IMR-90 (cell line): ENCODE data around the gene TDRD12. TPM values are rescaled to one million over a fixed set of nuclear protein-coding genes. Genes with fewer than 3 reads are reported as not detected.
"Not testable (repeated sequence)": the region's sequence is repeated elsewhere in the genome, so short reads cannot be mapped to it uniquely, and the experiment has no call there.

Experiments used
- ATAC-seq: fragments of 200-7000 bp; cut with Tn5 transposase; 2 replicates; pipeline ENCODE4 v1.9.1; 2020; ENCODE audit warnings: low read depth, mild to moderate bottlenecking, moderate library complexity
- BruUV-seq: library from RNA; stranded (reverse); fragments of 400-500 nt; replicated peaks from 2 replicates; lab custom pipeline; 2021; lab: Mats Ljungman, UMichigan
- CTCF ChIA-PET: fragments of 300-600 bp; formaldehyde crosslinking; extraction: SDS; loops from one replicate; lab custom pipeline; 2021; ENCODE audit warnings: antibody characterized with exemption; lab: Yijun Ruan, JAX
- POLR2A ChIA-PET: fragments of 300-600 bp; sonication (Branson Sonifier 250); formaldehyde crosslinking; loops from one replicate; lab custom pipeline; 2022; ENCODE audit warnings: antibody characterized with exemption; ENCODE audit not compliant: unreplicated experiment; lab: Charles Lee
- DNase-seq: peaks from one replicate; pipeline ENCODE4 v3.0.0; 2013
- H2AFZ ChIP-seq: replicated peaks from 2 replicates; pipeline ENCODE3; 2013; ENCODE audit warnings: low read length, mild to moderate bottlenecking; ENCODE audit not compliant: poor library complexity
- H2AK5ac ChIP-seq: 2 replicates; pipeline ENCODE4 v1.6.1; 2013; ENCODE audit warnings: low read depth, low read length, inconsistent platforms
- H2AK9ac ChIP-seq: replicated peaks from 2 replicates; pipeline ENCODE3; 2013; ENCODE audit warnings: mild to moderate bottlenecking, low read depth, low read length, moderate library complexity; ENCODE audit not compliant: poor library complexity
- H2BK120ac ChIP-seq: 2 replicates; pipeline ENCODE4 v1.6.1; 2013; ENCODE audit warnings: low read depth, low read length, inconsistent platforms
- H2BK15ac ChIP-seq: 3 replicates; pipeline ENCODE4 v1.6.1; 2013; ENCODE audit warnings: low read depth, low read length, inconsistent platforms
- H2BK20ac ChIP-seq: 2 replicates; pipeline ENCODE4 v1.6.1; 2013; ENCODE audit warnings: low read depth, mild to moderate bottlenecking, inconsistent platforms, low read length, moderate library complexity
- H2BK5ac ChIP-seq: 2 replicates; pipeline ENCODE4 v1.6.1; 2013; ENCODE audit warnings: mild to moderate bottlenecking, low read depth, low read length, inconsistent platforms; ENCODE audit not compliant: poor library complexity, severe bottlenecking
- H3K14ac ChIP-seq: replicated peaks from 2 replicates; pipeline ENCODE4 v1.6.1; 2013; ENCODE audit warnings: low read depth, low read length, inconsistent platforms
- H3K18ac ChIP-seq: 2 replicates; pipeline ENCODE4 v1.6.1; 2013; ENCODE audit warnings: low read depth, low read length, control low read depth
- H3K23ac ChIP-seq: 2 replicates; pipeline ENCODE4 v1.6.1; 2013; ENCODE audit warnings: low read depth, low read length, inconsistent platforms
- H3K27ac ChIP-seq: 2 replicates; pipeline ENCODE4 v1.5.1; 2013; ENCODE audit warnings: mild to moderate bottlenecking, control low read depth, low read length; ENCODE audit not compliant: insufficient read depth
- H3K27me3 ChIP-seq: 2 replicates; pipeline ENCODE4 v1.6.1; 2013; ENCODE audit warnings: low read length; ENCODE audit not compliant: control insufficient read depth, insufficient read depth
- H3K36me3 ChIP-seq: 2 replicates; pipeline ENCODE4 v1.6.1; 2013; ENCODE audit warnings: low read length, mixed read lengths; ENCODE audit not compliant: control insufficient read depth, insufficient read depth
- H3K4ac ChIP-seq: 2 replicates; pipeline ENCODE4 v1.6.1; 2013; ENCODE audit warnings: low read depth, low read length, inconsistent platforms
- H3K4me1 ChIP-seq: 2 replicates; pipeline ENCODE4 v1.6.1; 2013; ENCODE audit warnings: low read length, mixed read lengths; ENCODE audit not compliant: control insufficient read depth, insufficient read depth
- H3K4me2 ChIP-seq: 2 replicates; pipeline ENCODE4 v1.6.1; 2013; ENCODE audit warnings: low read depth, mild to moderate bottlenecking, control low read depth, low read length, moderate library complexity
- H3K4me3 ChIP-seq: 2 replicates; pipeline ENCODE4 v1.5.1; 2013; ENCODE audit warnings: low read depth, mild to moderate bottlenecking, control low read depth, low read length, moderate library complexity; ENCODE audit not compliant: insufficient read depth
- H3K56ac ChIP-seq: 2 replicates; pipeline ENCODE4 v1.6.1; 2013; ENCODE audit warnings: low read length, inconsistent platforms; ENCODE audit not compliant: insufficient read depth; ENCODE audit errors: extremely low read depth
- H3K79me1 ChIP-seq, 2 experiments: 2 replicates each; pipeline ENCODE4 v1.6.1; 2013; ENCODE audit warnings: low read length in 2 of 2, inconsistent platforms in 1 of 2, low read depth in 1 of 2
- H3K9ac ChIP-seq: 2 replicates; pipeline ENCODE4 v1.6.1; 2013; ENCODE audit warnings: low read depth, low read length, control low read depth
- H3K9me1 ChIP-seq: 2 replicates; pipeline ENCODE4 v1.6.1; 2013; ENCODE audit warnings: low read length, inconsistent platforms; ENCODE audit not compliant: insufficient read depth
- H3K9me3 ChIP-seq: 2 replicates; pipeline ENCODE4 v1.6.1; 2013; ENCODE audit warnings: low read length; ENCODE audit not compliant: control insufficient read depth, insufficient read depth
- H4K20me1 ChIP-seq: 2 replicates; pipeline ENCODE4 v1.6.1; 2013; ENCODE audit warnings: low read length, inconsistent platforms; ENCODE audit not compliant: insufficient read depth
- H4K5ac ChIP-seq: 2 replicates; pipeline ENCODE4 v1.6.1; 2013; ENCODE audit warnings: mild to moderate bottlenecking, low read depth, low read length, control low read depth
- H4K8ac ChIP-seq, 2 experiments: 2 replicates each; pipeline ENCODE4 v1.6.1; 2013; ENCODE audit warnings: low read depth in 2 of 2, low read length in 2 of 2, control low read depth in 1 of 2, inconsistent platforms in 1 of 2
- H4K91ac ChIP-seq: 2 replicates; pipeline ENCODE4 v1.6.1; 2013; ENCODE audit warnings: low read depth, low read length, inconsistent platforms; ENCODE audit not compliant: insufficient read depth
- WGBS, 2 experiments: methylation state at CpG; one replicate each; pipeline versions ENCODE4 v1.1.5 to v1.1.7; 2013; ENCODE audit warnings: missing lambda C conversion rate in 2 of 2; ENCODE audit not compliant: insufficient read length in 1 of 2; ENCODE audit errors: extremely low coverage in 2 of 2; 5-methylcytosine and 5-hydroxymethylcytosine counted together
- dilution Hi-C: fragments of 300-500 bp; cut with HindIII; formaldehyde crosslinking; loops from one replicate; pipeline ENCODE4 v1.14.3; 2018; ENCODE audit warnings: low sequenced_read_pairs; ENCODE audit not compliant: unreplicated experiment
- in situ Hi-C: fragments of 300-500 bp; cut with MboI; formaldehyde crosslinking; loops from 3 replicates; pipeline ENCODE4 v1.14.3; 2019; ENCODE audit warnings: low sequenced_read_pairs, inconsistent platforms, mixed read lengths
- intact Hi-C: fragments of 100-400 bp; cut with micrococcal nuclease; formaldehyde crosslinking; loops from 2 replicates; pipeline ENCODE4 v1.10.0; 2022
- polyA plus RNA-seq, 3 experiments: library from polyadenylated mRNA; depleted of rRNA; stranded (reverse); fragments of >200 nt; gene quantifications; 2 replicates each; pipeline ENCODE4 v1.2.3, GENCODE V29; 2012; ENCODE audit warnings: low replicate concordance in 1 of 3
- total RNA-seq: library from RNA; depleted of rRNA; stranded (reverse); fragments of >200 nt; gene quantifications from 2 replicates; pipeline ENCODE4 v1.2.3, GENCODE V29; 2012

The TDRD12 gene
- total and polyA plus RNA-seq, 2 of the 4 experiments (the other 2 are of a cell fraction): under 0.01 to 0.07 TPM

- ATAC-seq, H4K5ac ChIP-seq, H3K56ac ChIP-seq, H3K9ac ChIP-seq, H3K27ac ChIP-seq, H2BK15ac ChIP-seq, intact Hi-C loops, H3K4ac ChIP-seq, H3K36me3 ChIP-seq, dilution Hi-C loops, H3K18ac ChIP-seq, H3K27me3 ChIP-seq, H4K91ac ChIP-seq, H2BK5ac ChIP-seq, in situ Hi-C loops, BruUV-seq, H3K4me3 ChIP-seq, H2BK120ac ChIP-seq, H3K79me1 ChIP-seq, H3K23ac ChIP-seq, H2AK9ac ChIP-seq, H4K8ac ChIP-seq, H2AFZ ChIP-seq, H2BK20ac ChIP-seq, POLR2A ChIA-PET, DNase-seq, H3K9me3 ChIP-seq, H4K20me1 ChIP-seq, H3K14ac ChIP-seq, H3K4me2 ChIP-seq, H2AK5ac ChIP-seq, H3K4me1 ChIP-seq, H3K9me1 ChIP-seq: not testable (repeated sequence)
- CTCF ChIA-PET: interaction anchor here (0.6 kb wide), 2 partner anchors 22 to 935 kb away, joined by 4 read pairs; no protein-coding TSS in a partner anchor
- no CpG with 5 or more reads among the region's 5 CpGs for WGBS, 2 experiments
Observed at GRCh38 chr19:32787895-32788294, 68.3 kb downstream of the TDRD12 start.
